Measurements from ENCODE around the gene UNC5C.

Gene UNC5C

GRCh38 chr4:95224402-95224801 is 324.4 kb downstream of the UNC5C start (continued):
- TF ChIP-seq ZNF148 (tag by site-specific recombination; IDR thresholded peaks at IDR 0.05; ENCODE audit: borderline replicate concordance) = no peak
- TF ChIP-seq ZNF114 (tag by site-specific recombination; IDR thresholded peaks at IDR 0.05) = no peak
- no peak for TF ChIP-seq ZNF19 (tag by site-specific recombination; IDR thresholded peaks at IDR 0.05; ENCODE audit: low read depth)

GRCh38 chr4:95220205-95221175 is 328.3 kb downstream of the UNC5C start:
- ChIA-PET POLR2A (no interaction called here), CTCF (no interaction called here)
- Histone ChIP-seq H3K4me3 (ENCODE audit: low read depth, low read length) (no peak overlapping the region), H3K4me1 (ENCODE audit: control insufficient read depth, insufficient read depth, low read length) (no peaks in the 10 kb centered on the region), H3K9me3 (ENCODE audit: control insufficient read depth, insufficient read depth, low read depth, low read length) (no peaks in the 10 kb centered on the region), H3K27ac (ENCODE audit: extremely low read depth, low read depth, low read length) (no peak overlapping the region), H3K36me3 (ENCODE audit: control insufficient read depth in 2 of 2, insufficient read depth in 1 of 2, low read length in 2 of 2) (no peaks in the 10 kb centered on the region)
- no peak for TF ChIP-seq ZBTB20 (tag by site-specific recombination; IDR thresholded peaks at IDR 0.05)
- TF ChIP-seq ZNF777 (tag by site-specific recombination; IDR thresholded peaks at IDR 0.05; ENCODE audit: borderline replicate concordance) = no peak
- no peak for TF ChIP-seq ZNF610 (tag by site-specific recombination; IDR thresholded peaks at IDR 0.05; ENCODE audit: borderline replicate concordance)
- TF ChIP-seq PRDM6 (tag by site-specific recombination; IDR thresholded peaks at IDR 0.05) = no peak
- TF ChIP-seq ZNF169 (tag by site-specific recombination; IDR thresholded peaks at IDR 0.05) = no peak
- TF ChIP-seq, protein P1, sequence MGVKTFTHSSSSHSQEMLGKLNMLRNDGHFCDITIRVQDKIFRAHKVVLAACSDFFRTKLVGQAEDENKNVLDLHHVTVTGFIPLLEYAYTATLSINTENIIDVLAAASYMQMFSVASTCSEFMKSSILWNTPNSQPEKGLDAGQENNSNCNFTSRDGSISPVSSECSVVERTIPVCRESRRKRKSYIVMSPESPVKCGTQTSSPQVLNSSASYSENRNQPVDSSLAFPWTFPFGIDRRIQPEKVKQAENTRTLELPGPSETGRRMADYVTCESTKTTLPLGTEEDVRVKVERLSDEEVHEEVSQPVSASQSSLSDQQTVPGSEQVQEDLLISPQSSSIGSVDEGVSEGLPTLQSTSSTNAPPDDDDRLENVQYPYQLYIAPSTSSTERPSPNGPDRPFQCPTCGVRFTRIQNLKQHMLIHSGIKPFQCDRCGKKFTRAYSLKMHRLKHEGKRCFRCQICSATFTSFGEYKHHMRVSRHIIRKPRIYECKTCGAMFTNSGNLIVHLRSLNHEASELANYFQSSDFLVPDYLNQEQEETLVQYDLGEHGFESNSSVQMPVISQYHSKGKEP (tag by site-specific recombination; IDR thresholded peaks at IDR 0.05) = no peak
- no peak for TF ChIP-seq TCF7L2 (IDR thresholded peaks at IDR 0.05; ENCODE audit: borderline replicate concordance, low read depth, low read length)
- no peak for TF ChIP-seq PRDM1 (tag by site-specific recombination; IDR thresholded peaks at IDR 0.05)
- TF ChIP-seq ZSCAN16 (tag by site-specific recombination; IDR thresholded peaks at IDR 0.05) = no peak
- TF ChIP-seq, protein P2, sequence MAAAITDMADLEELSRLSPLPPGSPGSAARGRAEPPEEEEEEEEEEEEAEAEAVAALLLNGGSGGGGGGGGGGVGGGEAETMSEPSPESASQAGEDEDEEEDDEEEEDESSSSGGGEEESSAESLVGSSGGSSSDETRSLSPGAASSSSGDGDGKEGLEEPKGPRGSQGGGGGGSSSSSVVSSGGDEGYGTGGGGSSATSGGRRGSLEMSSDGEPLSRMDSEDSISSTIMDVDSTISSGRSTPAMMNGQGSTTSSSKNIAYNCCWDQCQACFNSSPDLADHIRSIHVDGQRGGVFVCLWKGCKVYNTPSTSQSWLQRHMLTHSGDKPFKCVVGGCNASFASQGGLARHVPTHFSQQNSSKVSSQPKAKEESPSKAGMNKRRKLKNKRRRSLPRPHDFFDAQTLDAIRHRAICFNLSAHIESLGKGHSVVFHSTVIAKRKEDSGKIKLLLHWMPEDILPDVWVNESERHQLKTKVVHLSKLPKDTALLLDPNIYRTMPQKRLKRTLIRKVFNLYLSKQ (tag by site-specific recombination; IDR thresholded peaks at IDR 0.05; ENCODE audit: borderline replicate concordance) = no peak
- TF ChIP-seq ZNF404 (tag by site-specific recombination; IDR thresholded peaks at IDR 0.05) = no peak
- no peak for TF ChIP-seq ZSCAN4 (tag by site-specific recombination; IDR thresholded peaks at IDR 0.05)

All from HEK293 (cell line).